HepG2 (cell line): ENCODE measurements around the gene SLC36A3. TPM values are rescaled to one million over a fixed set of nuclear protein-coding genes. Genes with fewer than 3 reads are reported as not detected.

Experiments
- CREB1 ChIP-seq, 2 experiments: fragments of 450-650 bp in 1 of 2; IDR thresholded peaks; 2 replicates each; pipeline ENCODE4 v1.6.1; 2016 to 2017; ENCODE audit warnings: control low read depth in 1 of 2, mild to moderate bottlenecking in 1 of 2, missing compliant biosample characterization in 1 of 2, missing genetic modification characterization in 1 of 2
- ELF1 ChIP-seq: sonication (generic); formaldehyde crosslinking; IDR thresholded peaks from 2 replicates; pipeline ENCODE4 v1.4.0; 2020; ENCODE audit warnings: missing genetic modification reagents
- FOXK1 ChIP-seq: sonication (generic); formaldehyde crosslinking; IDR thresholded peaks from 2 replicates; pipeline ENCODE4 v1.4.0; 2020; ENCODE audit warnings: low read depth, missing genetic modification reagents, borderline replicate concordance
- HNF4G ChIP-seq, 2 experiments: sonication (generic) in 1 of 2; formaldehyde crosslinking in 1 of 2; IDR thresholded peaks; 2 replicates each; pipeline versions ENCODE4 v1.4.0 to v1.6.1; 2011 to 2020; ENCODE audit warnings: borderline replicate concordance in 2 of 2, low read depth in 2 of 2, mild to moderate bottlenecking in 2 of 2, low read length in 1 of 2, missing genetic modification reagents in 1 of 2, moderate library complexity in 1 of 2
- HOXA3 ChIP-seq: sonication (generic); formaldehyde crosslinking; IDR thresholded peaks from 2 replicates; pipeline ENCODE4 v1.5.0; 2020; ENCODE audit warnings: missing genetic modification reagents
- KDM1A ChIP-seq: IDR thresholded peaks from 2 replicates; pipeline ENCODE4 v1.6.1; 2016; ENCODE audit warnings: missing compliant biosample characterization
- KMT2A ChIP-seq: sonication (generic); formaldehyde crosslinking; IDR thresholded peaks from 2 replicates; pipeline ENCODE4 v1.4.0; 2020; ENCODE audit warnings: missing genetic modification reagents
- MAZ ChIP-seq, 2 experiments: sonication (generic) in 1 of 2; formaldehyde crosslinking in 1 of 2; IDR thresholded peaks; 2 replicates each; pipeline versions ENCODE4 v1.5.0 to v1.6.1; 2012 to 2020; ENCODE audit warnings: low read depth in 2 of 2, mild to moderate bottlenecking in 2 of 2, borderline replicate concordance in 1 of 2, improper control_type of control experiment in 1 of 2, low read length in 1 of 2, missing genetic modification reagents in 1 of 2, moderate library complexity in 1 of 2
- POLR2G ChIP-seq: fragments of 200-400 bp; formaldehyde crosslinking; IDR thresholded peaks from 2 replicates; pipeline ENCODE4 v1.6.1; 2018; ENCODE audit warnings: mild to moderate bottlenecking, low read depth, low read length, moderate library complexity
- RBFOX2 ChIP-seq: fragments of 200-400 bp; formaldehyde crosslinking; IDR thresholded peaks from 2 replicates; pipeline ENCODE4 v1.6.1; 2017; ENCODE audit warnings: low read depth, mild to moderate bottlenecking, low read length
- SALL1 ChIP-seq: sonication (generic); formaldehyde crosslinking; IDR thresholded peaks from 2 replicates; pipeline ENCODE4 v1.8.0; 2022; ENCODE audit warnings: mild to moderate bottlenecking, missing genetic modification reagents
- SAP130 ChIP-seq: IDR thresholded peaks from 2 replicates; pipeline ENCODE4 v1.6.1; 2016; ENCODE audit warnings: low read depth
- ZFYVE20 ChIP-seq: sonication (generic); formaldehyde crosslinking; IDR thresholded peaks from 2 replicates; pipeline ENCODE4 v1.8.0; 2023; ENCODE audit warnings: low read depth, mild to moderate bottlenecking, moderate library complexity, missing genetic modification reagents, borderline replicate concordance
- ZIK1 ChIP-seq: sonication (generic); formaldehyde crosslinking; IDR thresholded peaks from 2 replicates; pipeline ENCODE4 v1.5.0; 2020; ENCODE audit warnings: mild to moderate bottlenecking, low read depth, missing genetic modification reagents, borderline replicate concordance
- ZMYM4 ChIP-seq: sonication (generic); formaldehyde crosslinking; IDR thresholded peaks from 2 replicates; pipeline ENCODE4 v1.8.1; 2023; ENCODE audit warnings: mild to moderate bottlenecking, missing genetic modification reagents
- ZNF235 ChIP-seq: sonication (generic); formaldehyde crosslinking; IDR thresholded peaks from 2 replicates; pipeline ENCODE4 v1.8.1; 2023; ENCODE audit warnings: mild to moderate bottlenecking, missing genetic modification reagents, borderline replicate concordance
- ZNF446 ChIP-seq: sonication (generic); formaldehyde crosslinking; IDR thresholded peaks from 2 replicates; pipeline ENCODE4 v1.5.0; 2020; ENCODE audit warnings: mild to moderate bottlenecking, missing genetic modification reagents
- ZNF496 ChIP-seq: sonication (generic); formaldehyde crosslinking; IDR thresholded peaks from 2 replicates; pipeline ENCODE4 v1.8.1; 2023; ENCODE audit warnings: mild to moderate bottlenecking, moderate library complexity, missing genetic modification reagents; ENCODE audit not compliant: insufficient replicate concordance
- ZNF558 ChIP-seq: sonication (generic); formaldehyde crosslinking; IDR thresholded peaks from 2 replicates; pipeline ENCODE4 v1.9.0; 2022; ENCODE audit warnings: mild to moderate bottlenecking, missing genetic modification reagents, borderline replicate concordance
- ZNF703 ChIP-seq: sonication (generic); formaldehyde crosslinking; IDR thresholded peaks from 2 replicates; pipeline ENCODE4 v1.5.1; 2020; ENCODE audit warnings: missing genetic modification reagents, mild to moderate bottlenecking, moderate library complexity, borderline replicate concordance
- ZNF790 ChIP-seq: sonication (generic); formaldehyde crosslinking; IDR thresholded peaks from 2 replicates; pipeline ENCODE4 v1.8.0; 2022; ENCODE audit warnings: missing genetic modification reagents, mild to moderate bottlenecking, borderline replicate concordance
- polyA plus RNA-seq, 8 experiments: library from polyadenylated mRNA; depleted of rRNA in 3 of 8; stranded (reverse) in 7 of 8; unstranded in 1 of 8; fragments of >200 nt; fragmentation: Illumina TruSeq in 4 of 8; extraction: Trizol in 4 of 8; gene quantifications; 2 replicates each; pipeline versions ENCODE4 v1.2.1 to v1.2.3, GENCODE V29; 2011 to 2016; ENCODE audit warnings: low read depth in 4 of 8, missing spikeins in 1 of 8, mixed read lengths in 1 of 8; ENCODE audit not compliant: insufficient read depth in 1 of 8
- total RNA-seq, 5 experiments: library from RNA; depleted of rRNA; stranded (reverse); fragments of >200 nt; fragmentation: Illumina TruSeq; extraction: Trizol; gene quantifications; 2 replicates each; pipeline ENCODE4 v1.2.3, GENCODE V29; 2016; ENCODE audit warnings: low read depth in 1 of 5
- TF ChIP-seq, protein P1 (sequence below): IDR thresholded peaks from 2 replicates; pipeline ENCODE4 v1.6.1; 2016; ENCODE audit warnings: missing genetic modification reagents, missing compliant biosample characterization
- TF ChIP-seq, protein P2 (sequence below): sonication (generic); formaldehyde crosslinking; IDR thresholded peaks from 2 replicates; pipeline ENCODE4 v1.4.0; 2020; ENCODE audit warnings: missing genetic modification reagents
- TF ChIP-seq, protein P3 (sequence below): sonication (generic); formaldehyde crosslinking; IDR thresholded peaks from 2 replicates; pipeline ENCODE4 v1.4.0; 2020; ENCODE audit warnings: mild to moderate bottlenecking, missing genetic modification reagents

Gene SLC36A3
- total and polyA plus RNA-seq, 2 of the 13 experiments (the other 11 are each of a cell fraction or from before 2014, with no cell fraction given) = not detected

- TF ChIP-seq, protein P1, sequence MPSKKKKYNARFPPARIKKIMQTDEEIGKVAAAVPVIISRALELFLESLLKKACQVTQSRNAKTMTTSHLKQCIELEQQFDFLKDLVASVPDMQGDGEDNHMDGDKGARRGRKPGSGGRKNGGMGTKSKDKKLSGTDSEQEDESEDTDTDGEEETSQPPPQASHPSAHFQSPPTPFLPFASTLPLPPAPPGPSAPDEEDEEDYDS (CRISPR knock-in tag) = peak; percentile 100
- TF ChIP-seq, protein P2, sequence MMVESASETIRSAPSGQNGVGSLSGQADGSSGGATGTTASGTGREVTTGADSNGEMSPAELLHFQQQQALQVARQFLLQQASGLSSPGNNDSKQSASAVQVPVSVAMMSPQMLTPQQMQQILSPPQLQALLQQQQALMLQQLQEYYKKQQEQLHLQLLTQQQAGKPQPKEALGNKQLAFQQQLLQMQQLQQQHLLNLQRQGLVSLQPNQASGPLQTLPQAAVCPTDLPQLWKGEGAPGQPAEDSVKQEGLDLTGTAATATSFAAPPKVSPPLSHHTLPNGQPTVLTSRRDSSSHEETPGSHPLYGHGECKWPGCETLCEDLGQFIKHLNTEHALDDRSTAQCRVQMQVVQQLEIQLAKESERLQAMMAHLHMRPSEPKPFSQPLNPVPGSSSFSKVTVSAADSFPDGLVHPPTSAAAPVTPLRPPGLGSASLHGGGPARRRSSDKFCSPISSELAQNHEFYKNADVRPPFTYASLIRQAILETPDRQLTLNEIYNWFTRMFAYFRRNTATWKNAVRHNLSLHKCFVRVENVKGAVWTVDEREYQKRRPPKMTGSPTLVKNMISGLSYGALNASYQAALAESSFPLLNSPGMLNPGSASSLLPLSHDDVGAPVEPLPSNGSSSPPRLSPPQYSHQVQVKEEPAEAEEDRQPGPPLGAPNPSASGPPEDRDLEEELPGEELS = 0 out of 2 replicates have a peak, but pooled peaks have one; percentile 19
- TF ChIP-seq KMT2A (CRISPR knock-in tag) (peak; percentile 62; the same call in 1 of the 2 replicates), FOXK1 (CRISPR knock-in tag) (no peak), ZNF703 (CRISPR knock-in tag) (no peak), ZNF446 (no peak), ZNF790 (0 out of 2 replicates have a peak, but pooled peaks have one; percentile 28), ELF1 (CRISPR knock-in tag) (peak; percentile 61; the same call in 1 of the 2 replicates), SAP130 (CRISPR knock-in tag) (peak; percentile 55), CREB1 (IDR thresholded peaks at IDR 0.05) (peak; percentile 75), CREB1 (CRISPR knock-in tag; IDR thresholded peaks at IDR 0.05) (peak; percentile 87), ZIK1 (CRISPR knock-in tag) (0 out of 2 replicates have a peak, but pooled peaks have one; percentile 23), ZNF558 (no peak), MAZ (IDR thresholded peaks at IDR 0.05; ENCODE audit: borderline replicate concordance, low read depth, low read length) (peak; percentile 68; the same call in 1 of the 2 replicates), MAZ (CRISPR knock-in tag; IDR thresholded peaks at IDR 0.05; ENCODE audit: low read depth) (no peak), ZNF235 (0 out of 2 replicates have a peak, but pooled peaks have one; percentile 27), SALL1 (CRISPR knock-in tag) (peak; percentile 41), HOXA3 (CRISPR knock-in tag) (0 out of 2 replicates have a peak, but pooled peaks have one; percentile 18), RBFOX2 (0 out of 2 replicates have a peak, but pooled peaks have one; percentile 49), KDM1A (CRISPR knock-in tag) (no peak), ZFYVE20 (CRISPR knock-in tag) (no peak), ZNF496 (CRISPR knock-in tag) (no peak), ZMYM4 (peak; percentile 79), POLR2G (peak; percentile 75), HNF4G (IDR thresholded peaks at IDR 0.05; ENCODE audit: borderline replicate concordance, low read depth, low read length) (peak; percentile 15; the same call in 1 of the 2 replicates), HNF4G (CRISPR knock-in tag; IDR thresholded peaks at IDR 0.05; ENCODE audit: borderline replicate concordance, low read depth) (no peak)
- TF ChIP-seq, protein P3, sequence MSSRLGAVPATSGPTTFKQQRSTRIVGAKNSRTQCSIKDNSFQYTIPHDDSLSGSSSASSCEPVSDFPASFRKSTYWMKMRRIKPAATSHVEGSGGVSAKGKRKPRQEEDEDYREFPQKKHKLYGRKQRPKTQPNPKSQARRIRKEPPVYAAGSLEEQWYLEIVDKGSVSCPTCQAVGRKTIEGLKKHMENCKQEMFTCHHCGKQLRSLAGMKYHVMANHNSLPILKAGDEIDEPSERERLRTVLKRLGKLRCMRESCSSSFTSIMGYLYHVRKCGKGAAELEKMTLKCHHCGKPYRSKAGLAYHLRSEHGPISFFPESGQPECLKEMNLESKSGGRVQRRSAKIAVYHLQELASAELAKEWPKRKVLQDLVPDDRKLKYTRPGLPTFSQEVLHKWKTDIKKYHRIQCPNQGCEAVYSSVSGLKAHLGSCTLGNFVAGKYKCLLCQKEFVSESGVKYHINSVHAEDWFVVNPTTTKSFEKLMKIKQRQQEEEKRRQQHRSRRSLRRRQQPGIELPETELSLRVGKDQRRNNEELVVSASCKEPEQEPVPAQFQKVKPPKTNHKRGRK (CRISPR knock-in tag) = no peak
Observed at GRCh38 chr5:151252762-151253604, 50.6 kb downstream of the SLC36A3 start, which contains the start of gene GM2A (continued).
